T-cell (primary cell): ENCODE data around the gene TRIP13. TPM values are rescaled to one million over a fixed set of nuclear protein-coding genes. Genes with fewer than 3 reads are reported as not detected.

Source experiments
- ATAC-seq, 4 experiments: fragments of 200-7000 bp in 3 of 4; fragments of 150-1000 bp in 1 of 4; cut with Tn5 transposase; replicated peaks in 1 of 4; 1 replicate in 3 of 4; 2 replicates in 1 of 4; pipeline ENCODE4 v1.10.0; 2021; ENCODE audit warnings: moderate library complexity in 3 of 4, mild to moderate bottlenecking in 2 of 4, moderate number of reproducible peaks in 1 of 4
- CTCF ChIA-PET, 2 donors: fragments of 300-600 bp; sonication (Branson Sonifier 250); formaldehyde crosslinking; loops; one replicate each; lab custom pipeline; 2022; ENCODE audit warnings: antibody characterized with exemption in 2 of 2; lab: Charles Lee
- POLR2A ChIA-PET, 2 donors: fragments of 300-600 bp; sonication (Branson Sonifier 250); formaldehyde crosslinking; loops; one replicate each; lab custom pipeline; 2022; ENCODE audit warnings: antibody characterized with exemption in 2 of 2; lab: Charles Lee
- DNase-seq, 35 experiments: peaks; one replicate each; pipeline versions ENCODE4 v3.0.0 to v3.0.0-alpha.2; 2013 to 2023
- H3K27ac ChIP-seq: one replicate; pipeline ENCODE4 v1.5.1; 2013; ENCODE audit warnings: low read length
- H3K27me3 ChIP-seq, 2 experiments: replicated peaks in 1 of 2; 1 replicate in 1 of 2; 2 replicates in 1 of 2; pipeline versions ENCODE4 v1.6.1 to v1.7.0; 2013; ENCODE audit warnings: low read length in 1 of 2, mixed read lengths in 1 of 2; ENCODE audit not compliant: control insufficient read depth in 2 of 2, insufficient read depth in 2 of 2; ENCODE audit errors: extremely low read depth in 1 of 2
- H3K36me3 ChIP-seq, 2 donors: 1 replicate in 1 of 2; 2 replicates in 1 of 2; pipeline versions ENCODE4 v1.6.1 to v1.7.0; 2013; ENCODE audit warnings: low read length in 1 of 2; ENCODE audit not compliant: control insufficient read depth in 2 of 2, insufficient read depth in 1 of 2; ENCODE audit errors: extremely low read depth in 1 of 2
- H3K4me1 ChIP-seq, 2 experiments: 1 replicate in 1 of 2; 2 replicates in 1 of 2; pipeline versions ENCODE4 v1.6.1 to v1.7.0; 2013; ENCODE audit warnings: low read length in 2 of 2, mixed read lengths in 1 of 2; ENCODE audit not compliant: insufficient read depth in 2 of 2, control insufficient read depth in 1 of 2; ENCODE audit errors: extremely low read depth in 1 of 2
- H3K4me3 ChIP-seq, 2 donors: 1 replicate in 1 of 2; 2 replicates in 1 of 2; pipeline versions ENCODE4 v1.5.1 to v1.7.0; 2013; ENCODE audit warnings: mild to moderate bottlenecking in 2 of 2, low read length in 1 of 2, moderate library complexity in 1 of 2; ENCODE audit not compliant: control insufficient read depth in 1 of 2; ENCODE audit errors: extremely low read depth in 1 of 2
- H3K9me3 ChIP-seq: 2 replicates; pipeline ENCODE4 v1.7.0; 2013
- H3K27ac Mint-ChIP-seq, 2 donors: one replicate each; pipeline ENCODE4 v1.8.0; 2020 to 2021; ENCODE audit warnings: mild to moderate bottlenecking in 2 of 2, mixed read lengths in 2 of 2
- H3K27me3 Mint-ChIP-seq, 2 donors: one replicate each; pipeline ENCODE4 v1.8.0; 2021 to 2022; ENCODE audit warnings: mixed read lengths in 2 of 2
- H3K36me3 Mint-ChIP-seq: one replicate; pipeline ENCODE4 v1.8.0; 2021; ENCODE audit warnings: mixed read lengths
- H3K4me1 Mint-ChIP-seq, 3 donors: one replicate each; pipeline ENCODE4 v1.8.0; 2020 to 2022; ENCODE audit warnings: mixed read lengths in 3 of 3, mild to moderate bottlenecking in 1 of 3
- H3K4me3 Mint-ChIP-seq, 3 donors: one replicate each; pipeline ENCODE4 v1.8.0; 2020 to 2022; ENCODE audit warnings: mild to moderate bottlenecking in 3 of 3, mixed read lengths in 3 of 3, moderate library complexity in 3 of 3
- H3K9me3 Mint-ChIP-seq, 3 donors: one replicate each; pipeline ENCODE4 v1.8.0; 2020 to 2022; ENCODE audit warnings: mixed read lengths in 3 of 3
- WGBS: methylation state at CpG from one replicate; pipeline ENCODE4 v1.1.5; 2013; ENCODE audit warnings: missing lambda C conversion rate; ENCODE audit not compliant: insufficient coverage; 5-methylcytosine and 5-hydroxymethylcytosine counted together
- total RNA-seq, 35 experiments: library from RNA in 6 of 35; stranded (reverse) in 6 of 35; fragments of 120-200 nt in 1 of 35; gene quantifications; one replicate each; pipeline versions ENCODE4 v1.2.1 to v1.2.4 and lab custom pipeline; 2013 to 2026

Gene TRIP13
- total RNA-seq, 5 donors from 2014 or later (not counting 1 experiment from before 2014, with no cell fraction given): 0.66 to 1.3 (median 0.95) TPM

GRCh38 chr5:949275-949543 lies 56.5 kb downstream of the TRIP13 start:
- ChIA-PET POLR2A (no interaction called here), CTCF (interaction anchor here in 1 of 2 donors (0.5 kb wide), 1 partner anchor 71 kb away, joined by 7 read pairs; no protein-coding TSS in a partner anchor)
- DNase-seq: no peak
- H3K9me3 Mint-ChIP-seq: no peaks in the 10 kb centered on the region
- H3K27me3 Mint-ChIP-seq: peaks cover 38 to 76% of the 10 kb centered on the region in 2 donors
- H3K9me3 ChIP-seq: no peaks in the 10 kb centered on the region
- 80% methylated on average over 2 of the region's 5 CpGs for WGBS
- no peaks in the 10 kb centered on the region for H3K36me3 Mint-ChIP-seq
- no peak overlapping the region for H3K4me3 Mint-ChIP-seq
- no peak for ATAC-seq
- H3K36me3 ChIP-seq: no peaks in the 10 kb centered on the region
- H3K4me1 ChIP-seq: no peaks in the 10 kb centered on the region
- no peaks in the 10 kb centered on the region for H3K4me1 Mint-ChIP-seq
- H3K27me3 ChIP-seq: peaks cover 0 to 86% of the 10 kb centered on the region in 2 experiments
- no peak overlapping the region for H3K27ac Mint-ChIP-seq
- no peak overlapping the region for H3K27ac ChIP-seq
- no peak overlapping the region for H3K4me3 ChIP-seq

GRCh38 chr5:949815-950560 lies 57.3 kb downstream of the TRIP13 start:
- no peaks in the 10 kb centered on the region for H3K36me3 Mint-ChIP-seq
- no peaks in the 10 kb centered on the region for H3K4me1 Mint-ChIP-seq
- POLR2A ChIA-PET: no interaction called here
- H3K4me1 ChIP-seq: no peaks in the 10 kb centered on the region
- ATAC-seq: no peak
- WGBS: 93% methylated on average over 6 of the region's 17 CpGs
- no peak overlapping the region for H3K4me3 Mint-ChIP-seq
- H3K27me3 Mint-ChIP-seq: peaks cover 31 to 72% of the 10 kb centered on the region in 2 donors
- CTCF ChIA-PET: no interaction called here
- no peak overlapping the region for H3K27ac Mint-ChIP-seq
- DNase-seq: no peak
- no peaks in the 10 kb centered on the region for H3K36me3 ChIP-seq
- no peak overlapping the region for H3K27ac ChIP-seq
- peaks cover 0 to 89% of the 10 kb centered on the region in 2 experiments for H3K27me3 ChIP-seq
- H3K9me3 Mint-ChIP-seq: no peaks in the 10 kb centered on the region
- H3K4me3 ChIP-seq: no peak overlapping the region
- no peaks in the 10 kb centered on the region for H3K9me3 ChIP-seq

DNA sequence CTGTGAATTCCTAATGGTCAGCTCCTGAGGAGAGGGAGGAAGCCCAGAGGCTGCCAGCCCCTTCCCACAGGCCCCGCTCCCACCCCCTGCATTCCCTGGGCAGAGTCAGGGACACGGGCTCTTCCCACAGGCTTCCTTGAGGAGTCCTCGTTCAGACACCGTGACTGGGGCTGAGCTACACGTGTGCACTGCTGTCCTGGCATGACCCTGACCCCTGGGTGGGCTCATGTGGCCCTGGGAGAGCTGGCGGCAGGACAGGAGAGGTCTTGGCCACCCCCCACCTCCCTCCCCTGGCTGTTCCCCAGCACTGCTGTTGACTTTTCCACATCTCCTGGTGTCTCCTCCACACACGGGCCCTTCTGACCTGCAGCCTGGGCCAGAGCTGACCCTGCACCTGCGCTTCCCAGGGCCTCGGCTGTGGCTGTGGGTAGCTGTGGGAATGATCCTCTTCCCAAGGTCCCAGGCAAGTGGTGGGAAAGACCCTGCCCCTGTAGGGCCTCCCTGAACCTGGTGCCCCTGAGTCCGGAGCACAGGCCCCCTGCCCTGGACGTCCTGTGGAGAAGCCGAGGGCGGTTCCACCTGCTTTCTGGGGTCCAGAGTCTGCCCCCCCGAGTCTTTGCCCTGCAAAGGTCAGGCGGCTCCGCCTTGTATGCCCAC lies 59.4 kb downstream of the TRIP13 start:
- no peaks in the 10 kb centered on the region for H3K36me3 Mint-ChIP-seq
- no peak for DNase-seq
- ATAC-seq: no peak
- H3K4me1 Mint-ChIP-seq: peaks cover 5 to 11% (median 5%) of the 10 kb centered on the region in 3 donors
- 91% methylated on average over 12 of the region's 16 CpGs for WGBS
- no peak overlapping the region for H3K27ac ChIP-seq
- POLR2A ChIA-PET: no interaction called here
- H3K4me3 Mint-ChIP-seq: no peak overlapping the region
- peaks cover 2 to 11% of the 10 kb centered on the region in 2 experiments for H3K4me1 ChIP-seq
- no peaks in the 10 kb centered on the region for H3K9me3 ChIP-seq
- peaks cover 0 to 85% of the 10 kb centered on the region in 2 experiments for H3K27me3 ChIP-seq
- no peaks in the 10 kb centered on the region for H3K9me3 Mint-ChIP-seq
- no peaks in the 10 kb centered on the region for H3K36me3 ChIP-seq
- H3K27ac Mint-ChIP-seq: no peak overlapping the region
- CTCF ChIA-PET: no interaction called here
- peaks cover 35 to 71% of the 10 kb centered on the region in 2 donors for H3K27me3 Mint-ChIP-seq
- H3K4me3 ChIP-seq: no peak overlapping the region

DNA sequence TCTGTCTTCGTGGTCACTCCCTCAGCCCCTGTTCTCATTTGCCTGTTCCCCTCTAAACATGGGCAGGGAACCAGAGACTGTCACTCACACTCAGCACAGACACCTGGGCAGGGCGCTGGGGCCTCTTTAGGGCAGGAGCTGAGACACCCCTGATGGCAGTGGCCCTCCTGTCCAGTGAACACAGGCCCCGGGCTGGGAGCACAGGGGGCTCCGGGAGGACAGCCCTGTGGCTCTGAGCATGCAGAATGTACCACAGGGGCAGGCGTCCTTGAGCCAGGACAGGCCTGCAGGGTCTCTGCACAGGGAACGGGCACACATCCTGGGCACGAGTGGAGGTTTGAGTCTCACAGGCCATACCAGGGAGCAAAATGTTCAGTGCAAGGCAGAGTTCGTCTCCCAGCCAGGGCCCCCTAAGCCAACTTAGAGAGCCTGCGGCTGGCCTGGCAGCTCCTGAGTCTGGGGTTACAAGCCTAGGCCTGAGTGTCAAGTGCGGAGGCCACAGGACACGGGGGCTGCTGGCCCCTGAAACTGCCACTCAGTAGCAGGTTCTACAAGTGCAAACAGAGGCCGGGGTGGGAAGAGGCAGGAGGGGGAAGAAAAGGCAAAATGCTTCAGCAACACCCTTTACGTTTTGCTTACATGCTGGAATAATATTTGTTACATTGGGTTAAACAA lies 60.0 kb downstream of the TRIP13 start:
- Mint-ChIP-seq H3K4me3 (no peak overlapping the region), H3K36me3 (no peaks in the 10 kb centered on the region), H3K27ac (no peak overlapping the region), H3K27me3 (peaks cover 31 to 67% of the 10 kb centered on the region in 2 donors), H3K9me3 (no peaks in the 10 kb centered on the region), H3K4me1 (peaks cover 11 to 15% (median 12%) of the 10 kb centered on the region in 3 donors)
- DNase-seq (no peak), ATAC-seq (no peak)
- Histone ChIP-seq H3K36me3 (no peaks in the 10 kb centered on the region), H3K4me1 (peaks cover 5 to 18% of the 10 kb centered on the region in 2 experiments), H3K4me3 (no peak overlapping the region), H3K27ac (no peak overlapping the region), H3K9me3 (no peaks in the 10 kb centered on the region), H3K27me3 (peaks cover 0 to 85% of the 10 kb centered on the region in 2 experiments)
- 77% methylated on average over 9 of the region's 13 CpGs for WGBS
- POLR2A ChIA-PET: no interaction called here
- CTCF ChIA-PET: no interaction called here

DNA sequence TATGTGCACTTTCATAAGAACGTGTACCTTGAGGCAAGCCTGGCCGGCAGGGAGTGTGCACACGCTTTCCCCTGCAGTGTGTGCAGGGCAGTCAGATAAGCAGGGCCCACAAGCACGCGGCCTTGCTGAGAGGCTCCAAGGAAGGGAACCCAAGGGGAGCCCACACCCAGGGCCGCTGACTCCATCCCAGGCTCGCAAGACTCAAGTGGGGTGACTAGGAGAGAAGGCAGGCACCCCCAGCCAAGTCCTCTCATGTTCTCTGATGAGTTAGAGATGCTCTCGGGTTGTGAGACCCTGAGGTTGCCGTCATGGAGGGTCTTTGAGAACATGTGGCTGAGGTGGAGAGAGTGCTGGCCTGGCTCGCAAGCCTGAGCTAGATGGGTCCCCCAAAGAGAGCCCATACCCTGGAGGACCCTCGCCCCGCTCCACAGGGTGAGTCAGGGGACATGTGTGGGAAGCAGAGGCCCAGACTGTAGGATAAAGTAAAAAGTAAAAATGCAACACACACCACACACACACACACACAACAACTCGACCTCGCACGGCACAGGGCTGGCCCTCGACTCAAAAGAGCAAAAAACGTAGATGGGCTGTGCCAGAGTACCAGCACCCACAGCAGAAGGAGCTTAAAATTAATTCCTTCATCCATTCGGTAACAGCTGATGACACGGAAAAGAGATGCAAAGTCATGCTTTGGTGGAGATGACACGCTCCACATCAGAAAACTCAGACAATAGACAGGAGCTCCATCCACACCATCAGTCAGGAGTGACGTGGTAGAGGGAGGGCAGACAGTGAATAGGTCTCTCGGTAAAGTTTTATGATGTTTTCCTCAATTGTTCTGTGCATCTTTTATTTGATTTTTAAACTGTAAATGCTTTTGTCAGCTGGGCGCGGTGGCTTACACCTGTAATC lies 61.1 kb downstream of the TRIP13 start:
- POLR2A ChIA-PET: no interaction called here
- H3K9me3 ChIP-seq: no peaks in the 10 kb centered on the region
- peaks cover 0 to 76% of the 10 kb centered on the region in 2 experiments for H3K27me3 ChIP-seq
- no peaks in the 10 kb centered on the region for H3K36me3 ChIP-seq
- CTCF ChIA-PET: interaction anchor here in 1 of 2 donors (0.7 kb wide), 1 partner anchor 129 kb away, joined by 4 read pairs; no protein-coding TSS in a partner anchor
- 77% methylated on average over 15 of the region's 24 CpGs for WGBS
- Mint-ChIP-seq H3K9me3 (no peaks in the 10 kb centered on the region), H3K27me3 (peaks cover 30 to 62% of the 10 kb centered on the region in 2 donors), H3K4me3 (no peak overlapping the region), H3K27ac (no peak overlapping the region), H3K4me1 (peaks cover 15 to 18% (median 15%) of the 10 kb centered on the region in 3 donors), H3K36me3 (no peaks in the 10 kb centered on the region)
- no peak for DNase-seq
- ATAC-seq: no peak
- peaks cover 5 to 21% of the 10 kb centered on the region in 2 experiments for H3K4me1 ChIP-seq
- no peak overlapping the region for H3K27ac ChIP-seq
- no peak overlapping the region for H3K4me3 ChIP-seq
